ENCODE data around the gene PALMD. TPM values are rescaled to one million over a fixed set of nuclear protein-coding genes. Genes with fewer than 3 reads are reported as not detected.

Gene PALMD
- total RNA-seq, 4 donors from 2014 or later: 68.9 to 75.6 (median 72.1) TPM

DNA sequence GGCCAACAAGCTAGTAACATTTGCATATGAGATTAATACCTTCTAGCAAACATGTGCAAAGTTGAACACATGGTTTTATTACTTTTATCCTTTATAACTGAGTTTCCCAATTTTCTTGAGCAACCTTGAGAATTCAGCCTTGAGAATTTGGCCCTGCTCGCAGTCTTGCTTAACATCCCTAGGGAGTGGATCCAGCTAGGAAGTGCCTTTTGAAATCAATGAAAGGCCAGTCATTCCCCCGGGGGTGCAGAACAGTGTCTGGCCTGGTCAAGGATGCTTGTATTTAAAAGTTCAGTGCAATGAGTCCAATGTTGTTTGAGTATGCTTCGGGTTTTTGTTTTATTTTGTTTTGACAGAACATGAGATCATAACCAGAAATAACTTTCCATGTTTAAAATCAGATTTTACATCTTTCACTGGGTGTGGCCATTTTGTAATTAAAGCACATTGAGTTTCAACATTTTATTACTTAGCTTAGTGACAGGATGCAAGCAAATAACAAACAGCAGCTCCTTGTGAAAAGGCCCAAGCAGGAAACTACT, 16.7 kb downstream of the PALMD start:
- intact Hi-C loops (cut with DNase I; ENCODE audit: low total_unique reads): loop anchor here (10.0 kb wide), 1 partner anchor 78 kb away; no protein-coding TSS in a partner anchor
- no peak overlapping the region for H3K4me3 ChIP-seq (ENCODE audit: low read depth, poor library complexity, severe bottlenecking)
- TF ChIP-seq, protein P1, sequence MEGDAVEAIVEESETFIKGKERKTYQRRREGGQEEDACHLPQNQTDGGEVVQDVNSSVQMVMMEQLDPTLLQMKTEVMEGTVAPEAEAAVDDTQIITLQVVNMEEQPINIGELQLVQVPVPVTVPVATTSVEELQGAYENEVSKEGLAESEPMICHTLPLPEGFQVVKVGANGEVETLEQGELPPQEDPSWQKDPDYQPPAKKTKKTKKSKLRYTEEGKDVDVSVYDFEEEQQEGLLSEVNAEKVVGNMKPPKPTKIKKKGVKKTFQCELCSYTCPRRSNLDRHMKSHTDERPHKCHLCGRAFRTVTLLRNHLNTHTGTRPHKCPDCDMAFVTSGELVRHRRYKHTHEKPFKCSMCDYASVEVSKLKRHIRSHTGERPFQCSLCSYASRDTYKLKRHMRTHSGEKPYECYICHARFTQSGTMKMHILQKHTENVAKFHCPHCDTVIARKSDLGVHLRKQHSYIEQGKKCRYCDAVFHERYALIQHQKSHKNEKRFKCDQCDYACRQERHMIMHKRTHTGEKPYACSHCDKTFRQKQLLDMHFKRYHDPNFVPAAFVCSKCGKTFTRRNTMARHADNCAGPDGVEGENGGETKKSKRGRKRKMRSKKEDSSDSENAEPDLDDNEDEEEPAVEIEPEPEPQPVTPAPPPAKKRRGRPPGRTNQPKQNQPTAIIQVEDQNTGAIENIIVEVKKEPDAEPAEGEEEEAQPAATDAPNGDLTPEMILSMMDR (IDR thresholded peaks at IDR 0.05): no peak
- TF ChIP-seq POLR2A (IDR thresholded peaks at IDR 0.05): no peak
- 10 to 19% methylated on average over 3 of the region's 3 CpGs for WGBS, 2 donors
- peak; percentile 87 to 95 for DNase-seq (ENCODE audit: low spot score in 2 of 2)

DNA sequence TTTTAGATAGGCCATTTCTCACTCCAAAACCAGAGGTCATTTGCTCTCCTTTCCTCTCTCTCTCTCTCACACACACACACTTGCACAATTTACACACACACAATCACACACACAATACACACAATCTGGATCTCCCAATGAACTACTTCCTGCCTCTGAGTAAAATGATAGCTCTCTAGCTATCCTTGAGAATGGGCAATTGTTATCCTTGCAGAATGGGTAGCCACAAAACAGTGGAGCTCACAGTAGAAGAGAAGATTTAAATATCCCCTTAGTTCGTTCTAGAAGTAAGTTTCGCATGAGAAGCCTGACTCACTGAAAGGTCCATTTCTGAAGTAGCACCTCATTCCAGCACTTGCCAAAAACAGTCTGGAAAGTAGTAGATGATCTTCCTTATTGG, 17.6 kb downstream of the PALMD start:
- H3K4me3 ChIP-seq (ENCODE audit: low read depth, poor library complexity, severe bottlenecking): no peak overlapping the region
- intact Hi-C loops (cut with DNase I; ENCODE audit: low total_unique reads): loop anchor here (10.0 kb wide), 1 partner anchor 79 kb away; no protein-coding TSS in a partner anchor
- no peak for DNase-seq (ENCODE audit: low spot score in 2 of 2)
- TF ChIP-seq POLR2A (IDR thresholded peaks at IDR 0.05): no peak
- TF ChIP-seq, protein P1 (IDR thresholded peaks at IDR 0.05): no peak
- 84 to 90% methylated on average over 2 of the region's 2 CpGs for WGBS, 2 donors

DNA sequence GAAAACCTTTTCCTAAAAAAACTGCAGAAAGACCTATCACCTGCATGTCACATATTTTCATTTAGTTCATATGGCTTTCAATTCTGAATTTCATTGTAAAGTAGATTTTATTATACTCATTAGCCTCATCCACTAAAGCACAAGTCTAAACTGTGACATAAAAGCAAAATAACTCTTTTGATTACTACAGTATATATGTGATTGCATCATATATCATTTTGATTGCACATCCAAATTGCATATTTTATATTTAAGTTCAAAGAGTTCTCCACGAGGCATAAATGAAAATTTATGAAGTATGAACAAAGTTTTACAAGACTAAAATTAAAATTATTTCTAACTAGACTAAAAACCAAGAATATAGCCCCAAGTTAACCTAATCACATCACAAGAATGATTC, 19.3 kb downstream of the PALMD start:
- intact Hi-C loops (cut with DNase I; ENCODE audit: low total_unique reads): loop anchor here (10.0 kb wide), 1 partner anchor 80 kb away; no protein-coding TSS in a partner anchor
- TF ChIP-seq POLR2A (IDR thresholded peaks at IDR 0.05): no peak
- TF ChIP-seq, protein P1 (IDR thresholded peaks at IDR 0.05): no peak
- no peak for DNase-seq (ENCODE audit: low spot score in 2 of 2)
- WGBS, 2 donors: 60 to 77% methylated on average over 1 of the region's 1 CpG
- no peak overlapping the region for H3K4me3 ChIP-seq (ENCODE audit: low read depth, poor library complexity, severe bottlenecking)

DNA sequence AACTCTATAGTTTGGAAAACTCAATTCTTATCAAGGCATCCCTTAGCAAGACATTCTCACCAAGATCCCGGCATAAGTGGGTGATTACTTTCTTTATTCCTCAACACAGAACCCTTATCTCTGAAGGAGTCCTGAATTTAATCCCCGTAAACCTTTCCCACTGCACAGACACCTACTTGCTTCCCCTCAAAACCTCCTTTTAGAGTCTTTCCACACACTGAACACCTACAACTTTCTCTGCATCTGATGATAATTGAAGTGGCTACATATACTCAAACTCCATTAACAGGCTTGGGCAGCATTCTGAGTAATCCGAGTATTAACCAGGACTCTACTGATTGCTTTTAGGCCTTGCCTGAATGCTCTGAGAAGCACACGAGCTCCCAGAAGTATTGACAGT, 23.5 kb downstream of the PALMD start:
- no peak for TF ChIP-seq POLR2A (IDR thresholded peaks at IDR 0.05)
- TF ChIP-seq, protein P1 (IDR thresholded peaks at IDR 0.05): no peak
- intact Hi-C loops (cut with DNase I; ENCODE audit: low total_unique reads): loop anchor here (10.0 kb wide), 1 partner anchor 85 kb away; no protein-coding TSS in a partner anchor
- no peak for DNase-seq (ENCODE audit: low spot score in 2 of 2)
- H3K4me3 ChIP-seq (ENCODE audit: low read depth, poor library complexity, severe bottlenecking): no peak overlapping the region
- 88 to 92% methylated on average over 4 of the region's 4 CpGs for WGBS, 2 donors

DNA sequence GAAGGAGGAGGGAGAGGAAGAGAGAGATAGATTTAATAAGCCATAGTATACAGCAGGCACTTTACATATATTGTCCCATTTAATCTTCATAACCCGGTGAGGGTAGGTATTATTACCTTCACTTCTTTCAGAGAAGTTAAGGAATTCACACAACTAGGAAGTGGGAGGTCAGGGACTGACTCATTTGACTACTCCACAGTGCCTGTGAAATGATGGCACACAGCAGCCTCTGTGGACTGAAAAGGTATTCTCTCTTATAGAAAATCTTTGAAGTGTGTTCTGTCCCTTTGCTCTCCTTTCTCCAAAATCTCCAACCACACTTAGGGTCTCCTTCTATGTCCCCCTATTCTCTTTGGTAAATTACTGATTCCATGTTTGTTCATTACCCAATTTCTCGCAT, 23.9 kb downstream of the PALMD start:
- intact Hi-C loops (cut with DNase I; ENCODE audit: low total_unique reads): loop anchor here (10.0 kb wide), 1 partner anchor 85 kb away; no protein-coding TSS in a partner anchor
- no peak overlapping the region for H3K4me3 ChIP-seq (ENCODE audit: low read depth, poor library complexity, severe bottlenecking)
- DNase-seq (ENCODE audit: low spot score in 2 of 2): no peak
- TF ChIP-seq POLR2A (IDR thresholded peaks at IDR 0.05): no peak
- TF ChIP-seq, protein P1 (IDR thresholded peaks at IDR 0.05): no peak
- 91 to 97% methylated on average over 2 of the region's 2 CpGs for WGBS, 2 donors

DNA sequence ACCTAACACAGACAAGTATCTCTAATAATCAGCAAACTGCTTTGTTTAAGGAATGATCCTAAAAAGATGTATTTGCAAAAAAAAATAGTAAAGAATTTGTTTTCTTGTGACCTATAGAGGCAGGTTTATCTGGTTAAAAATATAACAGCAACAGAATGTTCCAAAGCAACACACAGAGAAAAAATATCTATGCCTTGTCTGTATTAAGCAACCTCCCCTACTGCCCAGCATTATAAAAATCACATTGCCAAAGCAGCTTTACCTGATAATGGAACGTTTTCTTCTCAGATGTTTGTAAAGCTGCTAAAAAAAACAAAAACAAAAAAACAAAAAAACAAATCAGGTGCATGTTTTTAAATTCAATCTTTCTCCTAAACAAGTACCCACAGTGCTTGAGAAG, 24.7 kb downstream of the PALMD start:
- TF ChIP-seq, protein P1 (IDR thresholded peaks at IDR 0.05): no peak
- TF ChIP-seq POLR2A (IDR thresholded peaks at IDR 0.05): no peak
- no peak for DNase-seq (ENCODE audit: low spot score in 2 of 2)
- intact Hi-C loops (cut with DNase I; ENCODE audit: low total_unique reads): no loop called here
- WGBS, 2 donors: 72 to 74% methylated on average over 1 of the region's 1 CpG
- no peak overlapping the region for H3K4me3 ChIP-seq (ENCODE audit: low read depth, poor library complexity, severe bottlenecking)
